Brain microvascular endothelial cell (primary cell): ENCODE results near the gene LAMTOR1.
A peak's percentile ranks its signal among the peaks of the same experiment; 100 is the strongest.
"Not testable (repeated sequence)": the region's sequence is repeated elsewhere in the genome, so short reads cannot be mapped to it uniquely, and the experiment has no call there.

Experiments used
- DNase-seq: peaks from one replicate; pipeline ENCODE4 v3.0.0-alpha.2; 2020
- H3K27ac ChIP-seq: fragments of 250-450 bp; sonication (Bioruptor Pico); 2 replicates; pipeline ENCODE4 v1.5.1; 2020; ENCODE audit warnings: mild to moderate bottlenecking, moderate library complexity
- H3K27me3 ChIP-seq: fragments of 250-450 bp; sonication (Bioruptor Pico); replicated peaks from 2 replicates; pipeline ENCODE4 v1.5.1; 2020; ENCODE audit warnings: mild to moderate bottlenecking
- H3K36me3 ChIP-seq: fragments of 250-450 bp; sonication (Bioruptor Pico); replicated peaks from 2 replicates; pipeline ENCODE4 v1.5.1; 2020; ENCODE audit warnings: mild to moderate bottlenecking
- H3K4me3 ChIP-seq: 2 replicates; pipeline ENCODE4 v1.5.1; 2011; ENCODE audit warnings: low read depth, mild to moderate bottlenecking, control low read depth, low read length, moderate library complexity
- CTCF ChIP-seq: IDR thresholded peaks from 2 replicates; pipeline ENCODE4 v1.5.1; 2011; ENCODE audit warnings: low read depth, mild to moderate bottlenecking, moderate library complexity, low read length, control low read depth, inconsistent platforms; ENCODE audit errors: missing control alignments
- in situ Hi-C: cut with HindIII; loops from 2 replicates; pipeline ENCODE4 v1.10.0; 2017; ENCODE audit warnings: low sequenced_read_pairs, low pct_ligation_motif_present

The LAMTOR1 gene

GRCh38 chr11:72102946-72103753 is at the start of gene LAMTOR1:
Gene LAMTOR1 (minus strand): TSS chr11:72103297. CDS start chr11:72103224, 73 bp downstream.
- in situ Hi-C loops = no loop called here
- TF ChIP-seq CTCF = peak; percentile 60
- Histone ChIP-seq H3K27me3 (no peaks in the 10 kb centered on the region), H3K4me3 (peak within 1 kb of the TSS; percentile 74), H3K36me3 (peaks cover 8% of the 10 kb centered on the region), H3K27ac (peak within 1 kb of the TSS; percentile 95)
- DNase-seq = peak; percentile 99

- Histone ChIP-seq H3K4me3 (no peak overlapping the region), H3K27me3 (no peaks in the 10 kb centered on the region), H3K27ac (no peak overlapping the region), H3K36me3 (no peaks in the 10 kb centered on the region)
- DNase-seq = no peak
- TF ChIP-seq CTCF = no peak
- in situ Hi-C loops = no loop called here
Observed at GRCh38 chr11:72150882-72151281, 47.8 kb upstream of the LAMTOR1 start.

- TF ChIP-seq CTCF = no peak
- in situ Hi-C loops = no loop called here
- H3K27me3 ChIP-seq = no peaks in the 10 kb centered on the region
- H3K36me3 ChIP-seq = no peaks in the 10 kb centered on the region
- H3K27ac ChIP-seq = no peak overlapping the region
- no peak overlapping the region for H3K4me3 ChIP-seq
- DNase-seq = no peak
Observed at GRCh38 chr11:72146625-72147024, 43.5 kb upstream of the LAMTOR1 start.

GRCh38 chr11:72144807-72145565 is 41.9 kb upstream of the LAMTOR1 start:
- in situ Hi-C loops = no loop called here

GRCh38 chr11:72142543-72142942 is 39.4 kb upstream of the LAMTOR1 start:
- H3K27me3 ChIP-seq, H3K36me3 ChIP-seq, H3K4me3 ChIP-seq, in situ Hi-C loops, H3K27ac ChIP-seq, DNase-seq: not testable (repeated sequence)

More at GRCh38 chr11:72144807-72145565, 41.9 kb upstream of the LAMTOR1 start:
- Histone ChIP-seq H3K4me3 (no peak overlapping the region), H3K27me3 (no peaks in the 10 kb centered on the region), H3K36me3 (no peaks in the 10 kb centered on the region), H3K27ac (peak overlapping the region; percentile 37)
- TF ChIP-seq CTCF = no peak
- DNase-seq = peak; percentile 26

GRCh38 chr11:72142086-72142485 is 39.0 kb upstream of the LAMTOR1 start:
- H3K36me3 ChIP-seq, DNase-seq, H3K27ac ChIP-seq, in situ Hi-C loops, H3K4me3 ChIP-seq, H3K27me3 ChIP-seq: not testable (repeated sequence)
